ENCODE measurements around the gene TXNRD3.

- no peak for TF ChIP-seq CTCF (IDR thresholded peaks at IDR 0.05)
- no peak for TF ChIP-seq POLR2AphosphoS5 (IDR thresholded peaks at IDR 0.05)
- no peak for TF ChIP-seq EP300 (IDR thresholded peaks at IDR 0.05)
- TF ChIP-seq POLR2A (IDR thresholded peaks at IDR 0.05) = no peak
Measured at GRCh38 chr3:126696701-126697267, 41.9 kb upstream of the TXNRD3 start.

Data from upper lobe of left lung (tissue), 4 donors.